WTC11 (cell line): ENCODE data around the gene NPLOC4. TPM values are rescaled to one million over a fixed set of nuclear protein-coding genes. Genes with fewer than 3 reads are reported as not detected.

ENCODE experiments used
- ATAC-seq: fragments of 200-7000 bp; cut with Tn5 transposase; 2 replicates; pipeline ENCODE4 v1.10.0; 2021; ENCODE audit warnings: mild to moderate bottlenecking, moderate library complexity
- CTCF ChIA-PET: fragments of 300-600 bp; sonication (Branson Sonifier 250); formaldehyde crosslinking; loops from one replicate; lab custom pipeline; 2021; ENCODE audit warnings: antibody characterized with exemption; lab: Charles Lee
- POLR2A ChIA-PET: fragments of 350-600 bp; sonication (Branson Sonifier 250); formaldehyde crosslinking; loops from one replicate; lab custom pipeline; 2021; ENCODE audit warnings: antibody characterized with exemption; lab: Charles Lee
- DNase-seq: peaks from one replicate; pipeline ENCODE4 v3.0.0; 2021; ENCODE audit warnings: low spot score
- H3K27ac Mint-ChIP-seq: 2 replicates; pipeline ENCODE4 v1.8.0; 2021; ENCODE audit warnings: mixed read lengths
- H3K27me3 Mint-ChIP-seq: 2 replicates; pipeline ENCODE4 v1.8.0; 2021; ENCODE audit warnings: low read depth, mild to moderate bottlenecking, moderate library complexity, mixed read lengths
- H3K36me3 Mint-ChIP-seq: 2 replicates; pipeline ENCODE4 v1.8.0; 2021; ENCODE audit warnings: mixed read lengths
- H3K4me1 Mint-ChIP-seq: 2 replicates; pipeline ENCODE4 v1.8.0; 2022; ENCODE audit warnings: mixed read lengths
- H3K4me3 Mint-ChIP-seq: 2 replicates; pipeline ENCODE4 v1.8.0; 2021; ENCODE audit warnings: mild to moderate bottlenecking, moderate library complexity, mixed read lengths
- H3K9me3 Mint-ChIP-seq: 2 replicates; pipeline ENCODE4 v1.8.0; 2021; ENCODE audit warnings: mixed read lengths
- CTCF ChIP-seq: fragments of 200-600 bp; IDR thresholded peaks from 2 replicates; pipeline ENCODE4 v1.8.0; 2022; ENCODE audit warnings: antibody characterized with exemption
- E2F1 ChIP-seq: sonication (generic); formaldehyde crosslinking; IDR thresholded peaks from 2 replicates; pipeline ENCODE4 v1.8.0; 2022; ENCODE audit warnings: mild to moderate bottlenecking, missing genetic modification reagents
- FOXJ3 ChIP-seq: sonication (generic); formaldehyde crosslinking; IDR thresholded peaks from 2 replicates; pipeline ENCODE4 v1.9.0; 2021; ENCODE audit warnings: missing genetic modification reagents, mild to moderate bottlenecking, borderline replicate concordance
- FOXK1 ChIP-seq: sonication (generic); formaldehyde crosslinking; IDR thresholded peaks from 2 replicates; pipeline ENCODE4 v1.8.0; 2022; ENCODE audit warnings: mild to moderate bottlenecking, moderate library complexity, missing genetic modification reagents
- FOXP4 ChIP-seq: sonication (generic); formaldehyde crosslinking; IDR thresholded peaks from 2 replicates; pipeline ENCODE4 v1.8.0; 2022; ENCODE audit warnings: mild to moderate bottlenecking, missing genetic modification reagents
- GTF2I ChIP-seq: fragments of 250-450 bp; sonication (Bioruptor Pico); conservative IDR thresholded peaks from 2 replicates; pipeline ENCODE4 v1.4.0; 2021; ENCODE audit warnings: mild to moderate bottlenecking
- RELA ChIP-seq: sonication (generic); formaldehyde crosslinking; IDR thresholded peaks from 2 replicates; pipeline ENCODE4 v1.8.1; 2022; ENCODE audit warnings: missing genetic modification reagents, mild to moderate bottlenecking, borderline replicate concordance
- SP1 ChIP-seq: sonication (generic); formaldehyde crosslinking; conservative IDR thresholded peaks from 2 replicates; pipeline ENCODE4 v1.8.1; 2022; ENCODE audit warnings: missing genetic modification reagents
- USF1 ChIP-seq: sonication (generic); formaldehyde crosslinking; IDR thresholded peaks from 2 replicates; pipeline ENCODE4 v1.8.0; 2022; ENCODE audit warnings: mild to moderate bottlenecking, missing genetic modification reagents
- ZBTB21 ChIP-seq: sonication (generic); formaldehyde crosslinking; IDR thresholded peaks from 2 replicates; pipeline ENCODE4 v1.8.1; 2023; ENCODE audit warnings: mild to moderate bottlenecking, missing genetic modification reagents, borderline replicate concordance
- ZNF423 ChIP-seq: fragments of 250-450 bp; sonication (Bioruptor Pico); IDR thresholded peaks from 2 replicates; pipeline ENCODE4 v2.1.2; 2022; ENCODE audit warnings: mild to moderate bottlenecking, moderate library complexity
- total RNA-seq: library from RNA; stranded (reverse); gene quantifications from 3 replicates; pipeline ENCODE4 v1.2.3, GENCODE V29; 2021

The NPLOC4 gene
- total RNA-seq, 1 experiment from 2014 or later: 83.5 TPM

GRCh38 chr17:81546906-81547613 lies 89.9 kb downstream of the NPLOC4 start:
- H3K36me3 Mint-ChIP-seq: peaks cover 23% of the 10 kb centered on the region
- no peaks in the 10 kb centered on the region for H3K9me3 Mint-ChIP-seq
- peaks cover 7% of the 10 kb centered on the region for H3K4me1 Mint-ChIP-seq
- ChIA-PET POLR2A (no interaction called here), CTCF (interaction anchor here (0.7 kb wide), 1 partner anchor 108 kb away, joined by 3 read pairs; no protein-coding TSS in a partner anchor)
- TF ChIP-seq GTF2I (CRISPR knock-in tag): no peak
- TF ChIP-seq FOXJ3: no peak
- H3K4me3 Mint-ChIP-seq: no peak overlapping the region
- H3K27ac Mint-ChIP-seq: no peak overlapping the region
- ATAC-seq: no peak
- DNase-seq: no peak
- H3K27me3 Mint-ChIP-seq: no peaks in the 10 kb centered on the region

GRCh38 chr17:81545160-81545949 lies 91.6 kb downstream of the NPLOC4 start:
- Mint-ChIP-seq H3K27me3 (no peaks in the 10 kb centered on the region), H3K36me3 (peaks cover 20% of the 10 kb centered on the region), H3K27ac (no peak overlapping the region), H3K9me3 (no peaks in the 10 kb centered on the region), H3K4me3 (no peak overlapping the region), H3K4me1 (no peaks in the 10 kb centered on the region)
- CTCF ChIA-PET: no interaction called here
- ATAC-seq (no peak), DNase-seq (no peak)
- TF ChIP-seq ZBTB21 (CRISPR knock-in tag): no peak
- POLR2A ChIA-PET: no interaction called here

- ATAC-seq (no peak), DNase-seq (no peak)
- Mint-ChIP-seq H3K4me3 (no peak overlapping the region), H3K9me3 (no peaks in the 10 kb centered on the region), H3K27ac (no peak overlapping the region), H3K36me3 (peaks cover 11% of the 10 kb centered on the region), H3K4me1 (no peaks in the 10 kb centered on the region), H3K27me3 (no peaks in the 10 kb centered on the region)
- TF ChIP-seq FOXK1 (CRISPR knock-in tag) (no peak), RELA (CRISPR knock-in tag) (no peak), ZNF423 (CRISPR knock-in tag) (no peak), CTCF (no peak), SP1 (no peak), USF1 (CRISPR knock-in tag) (no peak), FOXP4 (CRISPR knock-in tag) (no peak), E2F1 (CRISPR knock-in tag) (no peak)
- ChIA-PET CTCF (interaction anchor here (1.4 kb wide), 1 partner anchor 21 kb away, joined by 3 read pairs; no protein-coding TSS in a partner anchor), POLR2A (no interaction called here)
These were observed 92.5 kb downstream of the NPLOC4 start for GRCh38 chr17:81544281-81544974.
